ENCODE results near the gene SLC15A1. TPM values are rescaled to one million over a fixed set of nuclear protein-coding genes. Genes with fewer than 3 reads are reported as not detected.

Gene SLC15A1
- polyA plus RNA-seq, 1 donor from 2014 or later, result not detected

DNA sequence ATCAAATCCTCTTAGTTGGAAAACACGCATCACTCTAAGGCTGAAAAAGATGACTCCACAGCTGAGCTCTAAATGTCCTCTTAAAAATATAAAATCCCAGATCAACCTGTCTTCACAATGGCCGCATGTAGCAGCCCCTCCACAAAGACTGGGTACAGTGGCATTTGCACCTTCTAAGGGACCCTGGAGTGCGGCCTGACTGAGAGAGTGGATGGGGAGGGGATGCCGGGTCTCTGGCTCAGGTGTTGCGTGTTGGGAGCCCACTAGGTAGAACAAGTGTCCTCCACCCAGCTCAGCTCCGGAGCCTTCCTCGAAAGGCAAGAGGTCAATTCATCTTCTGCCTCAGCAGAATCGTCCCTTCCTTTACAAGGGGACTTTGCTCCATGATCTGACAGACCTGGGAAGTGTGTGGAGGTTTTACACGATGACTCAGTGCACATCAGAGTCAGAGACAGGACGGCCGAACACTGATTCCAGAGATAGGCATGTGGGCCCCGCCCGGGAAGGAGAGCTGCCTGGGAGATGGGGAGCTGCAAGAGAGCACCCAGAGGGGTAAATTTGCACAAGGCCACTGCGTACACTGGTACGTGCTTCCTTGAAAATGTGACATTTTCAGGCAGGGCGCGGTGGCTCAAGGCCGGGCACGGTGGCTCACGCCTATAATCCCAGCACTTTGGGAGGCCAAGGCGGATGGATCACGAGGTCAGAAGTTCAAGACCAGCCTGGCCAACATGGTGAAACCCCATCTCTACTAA lies 23.5 kb upstream of the SLC15A1 start:
- no peaks in the 10 kb centered on the region for H3F3A ChIP-seq (ENCODE audit: insufficient read depth, low read length, poor library complexity, severe bottlenecking)
- no peaks in the 10 kb centered on the region for H3K9me2 ChIP-seq (ENCODE audit: insufficient read depth, low read length)
- no peaks in the 10 kb centered on the region for H3K79me2 ChIP-seq (replicated peaks; ENCODE audit: insufficient read depth, low read length)
- no peaks in the 10 kb centered on the region for H3K9me3 ChIP-seq (ENCODE audit: low read length)
- no peaks in the 10 kb centered on the region for H3K27me3 ChIP-seq (ENCODE audit: insufficient read depth, low read depth, low read length)
- no peak for TF ChIP-seq RAD21 (conservative IDR thresholded peaks at IDR 0.05)
- no peak for TF ChIP-seq POLR2AphosphoS5 (IDR thresholded peaks at IDR 0.05)
- no peak for TF ChIP-seq CTCF (IDR thresholded peaks at IDR 0.05; ENCODE audit: poor library complexity, severe bottlenecking)
- TF ChIP-seq REST (IDR thresholded peaks at IDR 0.05; ENCODE audit: borderline replicate concordance), result no peak
- TF ChIP-seq EZH2 (IDR thresholded peaks at IDR 0.05; ENCODE audit: borderline replicate concordance, insufficient read depth, low read length, poor library complexity, severe bottlenecking), result no peak
- TF ChIP-seq TAF1 (IDR thresholded peaks at IDR 0.05; ENCODE audit: low read depth), result no peak
- no peak for TF ChIP-seq MXI1 (conservative IDR thresholded peaks at IDR 0.05; ENCODE audit: poor library complexity, severe bottlenecking)
- no peak for TF ChIP-seq EP300 (conservative IDR thresholded peaks at IDR 0.05; ENCODE audit: poor library complexity, severe bottlenecking)
- no peak for TF ChIP-seq SMC3 (conservative IDR thresholded peaks at IDR 0.05; ENCODE audit: poor library complexity)
- H3K36me3 ChIP-seq (ENCODE audit: insufficient read depth, low read length), result no peaks in the 10 kb centered on the region
- no peak overlapping the region for H2AFZ ChIP-seq (ENCODE audit: low read depth, low read length)
- H4K20me1 ChIP-seq (ENCODE audit: insufficient read depth), result no peaks in the 10 kb centered on the region
- no peak overlapping the region for H3K4me3 ChIP-seq (ENCODE audit: low read length)
- H3K27ac ChIP-seq (ENCODE audit: low read length), result no peak overlapping the region
- no peak overlapping the region for H3K9ac ChIP-seq (ENCODE audit: low read length)
- H3K4me2 ChIP-seq (ENCODE audit: low read length), result no peak overlapping the region

GRCh38 chr13:98775386-98775785 lies 22.9 kb upstream of the SLC15A1 start:
- TF ChIP-seq MXI1 (conservative IDR thresholded peaks at IDR 0.05; ENCODE audit: poor library complexity, severe bottlenecking), result no peak
- no peak for TF ChIP-seq REST (IDR thresholded peaks at IDR 0.05; ENCODE audit: borderline replicate concordance)
- no peak for TF ChIP-seq EZH2 (IDR thresholded peaks at IDR 0.05; ENCODE audit: borderline replicate concordance, insufficient read depth, low read length, poor library complexity, severe bottlenecking)
- TF ChIP-seq RAD21 (conservative IDR thresholded peaks at IDR 0.05), result no peak
- TF ChIP-seq SMC3 (conservative IDR thresholded peaks at IDR 0.05; ENCODE audit: poor library complexity), result no peak
- no peak for TF ChIP-seq TAF1 (IDR thresholded peaks at IDR 0.05; ENCODE audit: low read depth)
- TF ChIP-seq CTCF (IDR thresholded peaks at IDR 0.05; ENCODE audit: poor library complexity, severe bottlenecking), result no peak
- no peak for TF ChIP-seq EP300 (conservative IDR thresholded peaks at IDR 0.05; ENCODE audit: poor library complexity, severe bottlenecking)
- no peak for TF ChIP-seq POLR2AphosphoS5 (IDR thresholded peaks at IDR 0.05)
- H3F3A ChIP-seq (ENCODE audit: insufficient read depth, low read length, poor library complexity, severe bottlenecking), result no peaks in the 10 kb centered on the region
- no peak overlapping the region for H3K9ac ChIP-seq (ENCODE audit: low read length)
- no peaks in the 10 kb centered on the region for H3K36me3 ChIP-seq (ENCODE audit: insufficient read depth, low read length)
- no peak overlapping the region for H2AFZ ChIP-seq (ENCODE audit: low read depth, low read length)
- H3K4me3 ChIP-seq (ENCODE audit: low read length), result no peak overlapping the region
- no peaks in the 10 kb centered on the region for H3K27me3 ChIP-seq (ENCODE audit: insufficient read depth, low read depth, low read length)
- H3K79me2 ChIP-seq (replicated peaks; ENCODE audit: insufficient read depth, low read length), result no peaks in the 10 kb centered on the region
- H3K27ac ChIP-seq (ENCODE audit: low read length), result no peak overlapping the region
- H3K9me2 ChIP-seq (ENCODE audit: insufficient read depth, low read length), result no peaks in the 10 kb centered on the region
- no peaks in the 10 kb centered on the region for H4K20me1 ChIP-seq (ENCODE audit: insufficient read depth)
- no peaks in the 10 kb centered on the region for H3K9me3 ChIP-seq (ENCODE audit: low read length)
- H3K4me2 ChIP-seq (ENCODE audit: low read length), result no peak overlapping the region

Data from neural cell (in vitro differentiated cells).